ENCODE measurements around the gene PBX4.

PBX4 gene

DNA sequence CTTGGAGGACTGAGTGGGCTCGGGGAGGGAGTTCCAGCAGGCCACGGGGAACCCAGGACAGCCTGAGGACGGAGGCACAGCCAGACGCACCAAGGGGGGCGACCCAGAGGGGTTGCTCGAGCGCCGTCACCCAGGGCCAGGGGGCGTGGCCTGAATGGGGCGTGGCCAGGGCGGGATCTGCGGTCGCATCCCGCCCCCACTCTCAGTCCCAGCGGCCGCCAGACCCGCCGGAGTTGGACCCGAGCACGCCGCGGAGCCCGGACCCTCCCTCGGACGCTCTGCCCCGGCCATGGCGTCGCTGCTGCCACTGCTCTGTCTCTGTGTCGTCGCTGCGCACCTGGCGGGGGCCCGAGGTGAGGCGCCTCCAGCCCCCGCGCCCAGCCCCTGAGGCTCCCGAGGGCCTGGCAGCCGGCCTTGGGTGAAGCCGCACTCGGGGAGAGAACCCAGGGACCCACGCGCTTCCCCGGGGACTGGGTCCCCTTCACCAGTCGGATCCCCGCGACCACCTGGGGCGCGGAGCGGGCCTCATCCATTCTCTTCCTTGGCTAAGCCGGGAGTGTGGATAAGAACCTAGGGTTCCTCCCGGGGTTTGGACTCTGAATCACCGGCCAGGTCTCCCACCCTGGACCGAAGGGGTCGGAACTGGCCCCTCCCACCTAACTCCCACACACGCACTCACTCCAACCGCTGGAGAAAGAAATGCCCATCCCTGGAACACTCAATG, 80.3 kb downstream of the PBX4 start, which contains the start of gene CILP2:
CILP2 (plus strand) TSS at position 205 of the 724 bp plus-strand sequence; CDS start at position 290, 85 bp downstream.
- DNase-seq = peak; percentile 27

- no peak for DNase-seq
Observed at GRCh38 chr19:19537075-19538048, 81.1 kb downstream of the PBX4 start.

- no peak for DNase-seq
Observed at GRCh38 chr19:19535311-19536191, 82.9 kb downstream of the PBX4 start.

- no peak for DNase-seq
Observed at GRCh38 chr19:19534556-19535265, 83.8 kb downstream of the PBX4 start.

DNA sequence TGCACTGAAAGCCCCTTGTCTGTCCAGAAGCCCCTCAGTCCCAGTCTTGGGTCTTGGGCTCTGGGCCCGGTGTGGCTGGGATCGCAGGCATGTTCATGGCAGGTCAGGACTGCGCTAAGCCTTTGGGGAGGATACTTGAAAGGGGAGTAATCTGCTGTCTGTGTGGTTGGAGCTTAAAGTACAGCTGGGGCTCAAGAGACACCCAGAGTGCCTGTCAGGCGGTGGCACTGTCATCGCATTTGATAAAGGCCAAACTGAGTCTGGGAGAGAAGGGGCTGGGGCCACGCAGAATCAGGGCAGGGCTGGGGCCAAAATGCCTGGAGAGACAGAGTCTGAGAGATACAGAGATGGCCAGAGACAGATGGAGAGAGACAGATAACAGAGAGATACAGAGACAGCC, 84.6 kb downstream of the PBX4 start:
- DNase-seq = no peak

DNA sequence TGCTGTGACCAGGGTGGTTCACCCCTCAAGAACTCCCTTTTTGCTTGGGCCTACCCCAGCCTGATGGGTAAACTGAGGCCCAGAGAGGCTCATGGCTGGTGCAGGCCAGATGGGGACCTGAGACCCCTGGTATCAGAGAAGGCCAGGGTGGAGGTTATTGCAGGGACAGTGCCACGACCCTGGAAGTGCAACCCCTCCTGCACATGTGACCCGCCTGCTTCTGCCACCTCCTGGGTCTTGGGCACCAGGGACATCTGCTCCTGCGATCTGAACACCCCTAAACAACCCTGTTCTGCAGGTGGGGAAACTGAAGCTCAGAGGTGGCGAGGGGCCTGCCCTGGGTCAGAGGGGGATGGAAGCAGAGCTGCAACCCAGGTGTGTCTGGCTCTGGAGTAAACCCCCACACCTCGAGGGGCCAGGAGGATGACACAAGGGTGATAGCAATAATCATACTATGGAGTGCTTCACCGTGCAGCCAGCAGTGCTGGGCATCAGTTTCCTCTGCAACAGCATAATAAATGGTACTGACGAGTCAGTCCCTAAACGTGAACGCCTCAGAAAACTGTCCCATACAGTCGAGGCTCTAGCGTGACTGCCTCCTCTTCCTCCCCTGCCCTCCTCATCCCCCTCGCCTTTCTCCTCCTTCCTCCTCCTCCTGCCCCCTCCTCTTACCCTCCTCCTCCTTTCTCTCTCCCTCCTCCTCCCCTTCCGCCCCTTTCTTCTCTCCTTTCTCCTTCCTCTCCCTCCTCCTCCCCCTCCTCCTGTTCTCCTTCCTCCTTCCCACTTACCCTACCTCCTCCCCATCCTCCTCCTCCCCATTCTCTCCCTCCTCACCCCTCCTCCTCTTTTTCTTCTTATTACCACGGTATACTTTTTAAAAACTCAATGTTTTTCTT, 85.4 kb downstream of the PBX4 start:
- DNase-seq = no peak

GRCh38 chr19:19531951-19532805, 86.3 kb downstream of the PBX4 start:
- peak; percentile 65 for DNase-seq

GRCh38 chr19:19530889-19531288, 87.6 kb downstream of the PBX4 start:
- no peak for DNase-seq

DNA sequence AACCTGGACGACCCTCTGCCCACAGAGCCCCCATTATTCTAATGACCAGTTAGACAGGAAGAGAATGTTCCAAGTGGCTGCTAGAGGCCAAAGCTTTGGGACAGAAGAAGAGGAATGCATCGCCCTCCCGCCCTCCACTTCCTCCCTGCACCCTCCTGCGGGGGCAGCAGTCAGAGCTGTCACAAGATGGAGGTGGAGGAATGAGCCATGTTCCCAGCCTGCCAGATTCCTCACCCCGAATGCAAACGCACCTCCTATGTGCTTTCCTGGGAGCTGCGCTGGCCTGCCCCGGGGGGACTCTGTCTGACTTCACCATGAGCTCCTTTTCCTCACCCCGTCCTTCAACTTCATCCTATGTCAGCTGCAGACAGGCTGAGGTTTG, 88.1 kb downstream of the PBX4 start:
- no peak for DNase-seq

GRCh38 chr19:19529783-19530422, 88.6 kb downstream of the PBX4 start:
- no peak for DNase-seq

DNA sequence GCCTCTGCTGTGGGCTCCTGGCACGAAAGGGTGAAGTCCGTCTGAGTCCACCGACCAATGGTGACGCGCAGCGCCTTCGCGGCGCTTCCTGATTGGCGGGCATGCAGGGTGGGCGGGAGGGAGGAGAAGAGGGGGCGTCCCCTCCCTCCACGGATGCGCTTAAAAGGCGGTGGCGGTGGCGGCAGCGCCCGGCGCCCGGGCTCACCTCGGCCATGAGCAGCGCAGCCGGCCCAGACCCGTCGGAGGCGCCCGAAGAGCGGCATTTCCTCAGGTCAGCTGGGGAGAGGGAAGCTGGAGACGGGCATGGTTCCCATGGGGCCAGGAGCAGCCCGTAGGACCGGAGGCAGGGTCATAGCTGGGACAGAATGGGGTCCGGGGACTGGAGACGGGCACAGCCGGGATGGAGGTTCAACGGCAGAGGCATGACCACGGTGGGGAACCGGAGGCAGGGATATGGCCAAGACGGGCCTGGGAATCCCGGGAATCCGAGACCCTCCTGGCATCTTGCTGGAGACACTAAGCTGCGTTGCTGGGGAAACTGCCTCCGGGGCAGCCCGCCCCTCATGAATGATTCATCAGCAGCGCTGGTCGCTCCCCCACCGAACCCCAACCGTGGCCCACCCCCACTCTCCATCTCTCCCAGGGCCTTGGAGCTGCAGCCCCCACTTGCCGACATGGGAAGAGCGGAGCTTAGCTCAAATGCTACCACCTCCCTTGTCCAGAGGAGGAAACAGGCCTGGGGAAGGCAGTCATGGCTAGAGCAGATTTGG, 89.6 kb downstream of the PBX4 start, which contains the start of gene YJEFN3:
YJEFN3 (plus strand) TSS at position 191 of the 770 bp plus-strand sequence; CDS start at position 213, 22 bp downstream.
- peak; percentile 53 for DNase-seq

DNA sequence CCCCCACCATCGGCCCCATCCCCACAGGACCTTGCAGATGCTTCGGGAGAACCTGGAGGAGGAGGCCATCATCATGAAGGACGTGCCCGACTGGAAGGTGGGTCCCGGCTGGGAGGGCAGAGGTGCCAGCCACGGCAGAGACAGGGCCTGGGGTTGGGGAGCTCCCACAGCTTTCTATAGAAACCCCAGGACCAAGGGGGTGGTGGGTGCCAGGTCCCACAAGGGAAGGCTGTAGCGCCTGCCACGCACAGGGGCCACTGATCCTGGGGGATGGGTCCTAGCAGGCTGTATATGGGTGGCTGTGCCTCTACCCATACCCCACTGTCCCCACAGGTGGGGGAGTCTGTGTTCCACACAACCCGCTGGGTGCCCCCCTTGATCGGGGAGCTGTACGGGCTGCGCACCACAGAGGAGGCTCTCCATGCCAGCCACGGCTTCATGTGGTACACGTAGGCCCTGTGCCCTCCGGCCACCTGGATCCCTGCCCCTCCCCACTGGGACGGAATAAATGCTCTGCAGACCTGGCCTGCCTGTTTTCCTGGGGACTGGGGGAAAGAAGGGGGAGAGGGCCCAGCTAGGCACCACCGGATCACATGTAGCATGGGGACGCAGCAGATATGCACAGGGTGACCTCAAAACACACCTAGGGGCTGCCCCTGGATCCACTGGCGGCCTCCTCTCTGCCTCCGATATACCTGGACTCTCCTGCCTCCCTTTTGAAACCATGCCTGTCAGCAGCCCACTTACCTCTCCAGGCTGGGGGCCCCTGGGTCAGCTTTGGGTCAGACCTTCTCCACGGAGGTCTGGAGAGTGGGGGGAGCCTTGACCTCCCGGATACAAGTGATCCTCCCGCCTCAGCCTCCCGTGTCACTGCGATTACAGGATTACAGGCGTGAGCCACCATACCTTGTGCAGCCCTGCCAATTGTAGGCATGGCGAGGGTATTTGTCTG, 90.5 kb downstream of the PBX4 start:
- no peak for DNase-seq

DNA sequence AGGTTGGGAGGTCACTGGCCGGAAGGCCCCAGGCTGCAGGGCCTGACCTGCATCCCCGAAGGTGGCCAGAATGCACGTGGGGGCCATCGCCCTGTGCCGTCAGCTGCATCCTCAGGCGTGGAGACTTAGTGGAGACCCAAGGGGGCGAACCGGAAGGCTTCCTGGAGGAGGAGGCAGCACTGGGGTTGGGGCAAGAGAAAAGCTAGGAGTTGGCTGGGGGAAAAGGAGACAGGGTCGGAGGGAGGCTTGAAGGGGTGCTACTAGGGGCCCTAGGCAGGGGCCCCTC, 91.2 kb downstream of the PBX4 start:
- no peak for DNase-seq

DNA sequence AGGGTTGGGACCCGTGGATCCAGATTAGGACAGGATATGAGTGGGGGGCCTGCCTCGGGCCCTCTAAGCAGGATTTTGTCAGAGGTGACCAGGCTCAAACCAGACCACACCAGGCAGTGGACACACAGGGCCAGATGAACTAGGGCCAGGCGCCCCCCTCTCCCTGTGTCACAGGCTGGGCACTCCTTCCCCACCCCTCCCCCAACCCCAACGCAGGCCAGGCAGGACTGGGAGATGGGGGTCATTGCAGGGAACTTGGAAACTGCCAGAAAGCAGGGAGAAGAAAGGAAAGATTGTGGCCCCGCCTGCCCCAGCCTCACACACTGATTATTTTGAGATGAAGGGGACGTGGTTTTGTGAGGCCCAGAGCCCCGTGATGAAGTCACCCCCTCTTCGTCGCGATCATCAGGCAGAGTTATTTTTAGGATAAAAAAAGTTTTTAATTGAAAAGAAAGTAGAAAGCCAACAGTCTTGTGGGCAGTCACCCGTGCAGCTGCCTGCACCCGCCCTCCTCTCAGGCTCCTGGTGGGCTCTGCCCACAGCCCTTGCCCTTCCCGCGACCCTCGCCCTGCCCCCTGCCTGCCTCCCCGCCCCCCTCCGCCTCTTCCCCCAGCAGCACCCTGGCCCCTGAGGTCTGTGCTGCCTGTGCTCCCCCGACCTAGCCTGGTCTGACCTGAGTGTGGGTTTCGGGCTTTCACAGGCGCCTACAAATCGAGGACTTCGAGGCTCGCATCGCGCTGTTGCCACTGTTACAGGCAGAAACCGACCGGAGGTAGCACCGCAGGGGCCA, 91.7 kb downstream of the PBX4 start:
- no peak for DNase-seq

- no peak for DNase-seq
Observed at GRCh38 chr19:19525611-19526380, 92.7 kb downstream of the PBX4 start.

DNA sequence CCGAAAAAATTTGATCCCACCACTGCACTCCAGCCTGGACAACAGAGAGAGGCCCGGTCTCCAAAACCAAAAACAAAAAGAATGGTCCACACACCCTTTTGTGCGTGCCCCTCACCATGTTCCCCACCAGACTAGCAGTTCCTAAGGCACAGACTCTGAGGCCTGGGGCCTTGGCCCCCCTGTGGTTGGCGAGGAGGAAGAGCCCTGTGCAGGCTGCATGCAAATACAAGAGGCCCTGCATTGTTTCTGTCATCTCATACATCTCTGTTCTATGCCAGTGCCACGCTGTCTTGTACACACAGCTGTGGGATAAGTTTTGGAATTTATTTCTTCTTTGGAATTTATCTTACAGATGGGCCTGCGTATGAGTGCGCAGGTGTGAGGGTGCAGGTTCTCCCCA, 94.4 kb downstream of the PBX4 start:
- no peak for DNase-seq

All from fibroblast of skin of scalp (primary cell).